Amniotic epithelial cell (primary cell): ENCODE measurements around the gene ACOX1.
A peak's percentile ranks its signal among the peaks of the same experiment; 100 is the strongest.

Experiments used
- DNase-seq: peaks from one replicate; pipeline ENCODE4 v3.0.0-alpha.2; 2010; ENCODE audit warnings: low read depth

ACOX1 gene

DNA sequence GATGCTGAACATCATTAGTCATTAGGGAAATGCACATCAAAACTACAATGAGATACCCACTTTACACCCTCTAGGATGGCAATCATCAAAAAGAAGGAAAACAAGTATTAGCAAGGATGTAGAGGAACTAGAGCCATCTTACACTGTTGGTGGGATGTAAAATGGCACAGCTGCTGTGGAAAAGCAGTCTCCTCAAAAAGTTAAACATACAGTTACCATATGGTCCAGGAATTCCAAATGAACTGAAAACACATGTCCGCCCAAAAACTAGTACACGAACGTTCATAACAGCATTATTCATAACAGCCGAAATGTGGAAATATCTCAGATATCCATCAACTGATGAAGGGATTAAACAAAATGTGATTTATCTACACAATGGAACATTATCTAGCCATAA, 45.2 kb downstream of the ACOX1 start:
- peak; percentile 27 for DNase-seq

DNA sequence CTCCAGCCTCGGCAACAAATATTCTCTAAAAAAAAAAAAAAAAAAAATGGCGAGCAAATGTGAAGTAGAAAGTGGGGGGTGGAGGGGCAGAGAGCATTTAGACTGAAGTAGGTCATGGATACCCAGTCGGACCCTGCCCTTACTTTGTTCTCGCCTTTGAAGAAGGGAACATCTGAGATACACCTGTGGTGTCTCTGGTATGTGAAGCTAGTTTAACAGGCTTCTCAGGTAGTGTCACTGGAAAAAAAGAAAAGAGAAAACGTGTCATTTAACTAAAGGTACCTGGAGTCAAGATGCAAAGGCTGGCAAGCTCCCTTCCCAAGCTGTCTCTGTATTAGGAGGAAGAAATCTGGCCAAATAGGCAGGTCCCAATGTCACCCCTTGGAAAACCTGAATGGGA, 46.1 kb downstream of the ACOX1 start:
- DNase-seq = no peak

DNA sequence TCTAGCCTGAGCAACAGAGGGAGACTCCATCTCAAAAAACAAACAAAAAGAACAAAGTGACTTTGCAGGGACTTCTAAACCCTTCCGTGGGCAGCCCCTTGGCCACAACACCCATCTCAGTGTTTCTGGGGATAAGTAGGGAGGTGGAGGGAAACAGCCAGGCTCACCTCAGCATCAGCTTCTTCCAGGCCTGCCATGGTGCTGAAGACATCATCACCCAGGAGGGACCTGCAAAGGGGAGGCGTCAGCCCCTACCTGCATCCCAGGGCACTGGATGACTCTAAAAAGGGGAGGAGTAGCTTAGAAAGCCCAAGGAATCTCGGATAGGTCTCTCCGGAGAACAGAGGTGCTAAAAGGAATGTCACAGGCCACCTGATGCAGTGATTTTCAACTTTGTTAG, 47.9 kb downstream of the ACOX1 start:
- no peak for DNase-seq

DNA sequence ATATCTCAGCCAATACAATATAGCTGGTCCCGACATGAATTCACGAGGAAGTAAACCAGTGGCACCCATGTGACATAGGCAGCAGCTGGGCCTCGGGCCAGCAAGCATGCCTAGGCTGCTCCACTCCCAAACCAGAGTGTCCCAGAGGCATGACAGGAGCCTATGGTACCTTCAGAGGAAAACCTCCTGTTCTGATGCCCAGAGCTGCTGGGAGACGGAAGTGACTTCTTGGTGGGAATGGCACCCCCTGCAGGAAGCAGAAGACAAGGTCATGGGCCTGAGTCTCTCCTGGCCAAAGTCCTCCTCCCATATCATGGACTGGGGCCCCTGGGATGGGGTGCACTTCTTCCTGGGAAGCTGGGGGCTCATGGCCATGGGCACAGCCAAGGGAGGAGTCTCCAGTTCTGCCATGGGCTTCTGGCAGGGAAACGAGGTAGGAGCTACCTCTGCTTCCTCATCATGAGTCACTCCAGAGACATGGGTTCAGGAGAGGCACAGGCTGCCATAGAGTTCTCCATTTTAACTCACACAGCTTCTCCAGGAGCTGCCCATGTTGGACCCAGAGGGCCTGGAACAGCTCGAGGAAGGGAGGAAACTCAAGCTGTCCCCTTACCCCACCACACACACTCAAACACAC, 51.6 kb downstream of the ACOX1 start:
- peak; percentile 23 for DNase-seq

DNA sequence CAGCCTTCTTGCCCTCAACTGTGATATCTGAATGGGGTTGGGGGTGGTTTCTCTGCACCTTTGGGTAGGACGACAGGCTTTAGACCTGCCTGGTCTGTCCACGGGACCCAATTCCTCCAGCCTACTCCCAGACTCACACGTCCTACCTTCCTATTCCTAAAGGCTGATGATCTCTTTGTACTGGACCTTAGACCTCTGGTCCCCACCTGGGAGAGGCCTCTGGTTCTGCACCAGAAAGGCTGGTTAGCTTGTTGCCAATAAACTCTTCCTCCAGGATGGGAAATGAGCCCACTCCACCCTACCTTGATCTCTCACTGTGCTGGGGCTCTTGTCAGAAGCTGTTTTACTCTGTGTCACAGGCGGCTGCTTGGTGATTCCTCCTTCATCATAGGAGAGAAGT, 52.5 kb downstream of the ACOX1 start:
- DNase-seq = no peak

DNA sequence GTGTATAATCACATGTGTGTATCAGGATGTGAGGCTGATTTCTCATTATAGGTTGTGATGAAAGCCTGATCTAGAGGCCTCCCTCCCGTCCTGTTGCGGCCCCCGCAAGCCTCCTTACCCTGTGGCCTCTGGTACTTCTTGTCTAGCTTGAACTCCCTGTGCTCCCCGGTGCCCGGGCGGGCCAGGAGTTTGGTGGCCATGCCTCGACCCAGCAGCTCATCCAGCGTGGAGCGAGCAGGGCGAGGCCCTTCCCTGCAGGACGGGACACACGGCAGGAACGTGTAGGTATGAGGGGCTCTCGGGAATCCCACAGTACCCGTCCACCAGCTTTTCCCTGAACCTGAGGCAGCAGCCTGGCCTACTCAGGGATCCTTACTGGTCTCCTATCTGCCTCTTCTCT, 53.1 kb downstream of the ACOX1 start:
- no peak for DNase-seq

DNA sequence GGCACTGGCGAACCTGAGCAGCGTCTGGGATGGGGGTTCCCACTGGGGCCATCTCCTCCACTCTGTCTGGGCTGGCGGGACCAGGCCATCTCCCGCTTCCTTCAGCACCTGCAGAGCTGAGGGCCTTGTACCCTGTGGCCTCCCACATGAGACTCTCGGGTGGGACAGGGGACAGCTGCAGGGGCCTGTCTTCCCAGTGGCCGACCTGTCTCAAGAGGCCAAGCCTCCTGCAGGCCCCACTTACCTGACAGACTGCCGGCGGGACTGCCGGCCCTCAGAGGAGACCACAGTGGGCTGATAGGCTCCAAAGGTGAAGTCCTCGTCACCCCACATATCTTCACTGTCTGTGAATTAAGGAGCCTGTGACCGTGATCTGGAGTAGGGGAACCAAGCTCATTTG, 53.9 kb downstream of the ACOX1 start:
- DNase-seq = no peak

DNA sequence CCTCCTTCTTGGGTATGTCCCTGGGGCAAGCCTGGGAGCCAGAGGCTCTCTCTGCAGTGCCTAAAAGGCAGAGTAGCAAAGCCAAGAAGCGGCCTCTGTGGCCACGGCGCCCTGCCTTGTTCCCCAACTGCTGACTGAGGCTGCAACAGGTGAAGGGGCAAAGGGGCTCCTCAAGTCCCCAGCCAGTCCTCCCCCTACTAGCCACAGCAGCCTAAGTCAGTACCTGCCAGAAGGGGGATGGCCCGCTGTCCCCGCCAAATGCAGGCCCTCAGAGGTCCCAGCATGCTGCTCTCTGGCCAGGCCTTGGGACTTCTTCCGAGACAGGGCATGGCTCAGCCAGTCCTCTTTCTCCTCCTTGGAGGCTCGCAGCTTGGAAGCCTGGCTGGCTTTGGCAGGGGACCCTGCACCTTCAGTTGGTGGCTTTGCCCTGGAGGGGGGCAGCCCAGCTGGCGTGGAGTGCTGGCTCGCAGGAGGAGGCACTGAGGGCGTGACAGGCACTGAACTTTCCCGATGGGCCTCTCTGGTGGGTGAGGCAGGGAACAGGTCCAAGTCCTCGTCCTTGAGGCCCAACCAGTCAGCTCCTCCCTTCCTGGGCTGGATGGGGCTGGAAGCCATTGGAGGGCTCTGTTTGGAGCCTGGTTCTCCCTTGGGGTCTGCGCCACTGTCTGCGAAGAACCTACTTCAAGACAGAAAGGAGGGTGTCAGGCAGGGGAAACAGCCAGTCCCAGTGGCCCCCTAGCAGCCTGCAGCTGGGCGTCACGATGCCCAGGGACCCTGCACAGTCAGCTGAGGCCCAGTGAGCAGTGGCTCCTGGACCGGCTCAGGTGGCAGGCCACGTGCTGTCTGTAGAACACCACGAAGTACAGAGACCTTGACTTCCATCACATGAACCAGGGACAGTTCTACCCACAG, 55.7 kb downstream of the ACOX1 start:
- no peak for DNase-seq

DNA sequence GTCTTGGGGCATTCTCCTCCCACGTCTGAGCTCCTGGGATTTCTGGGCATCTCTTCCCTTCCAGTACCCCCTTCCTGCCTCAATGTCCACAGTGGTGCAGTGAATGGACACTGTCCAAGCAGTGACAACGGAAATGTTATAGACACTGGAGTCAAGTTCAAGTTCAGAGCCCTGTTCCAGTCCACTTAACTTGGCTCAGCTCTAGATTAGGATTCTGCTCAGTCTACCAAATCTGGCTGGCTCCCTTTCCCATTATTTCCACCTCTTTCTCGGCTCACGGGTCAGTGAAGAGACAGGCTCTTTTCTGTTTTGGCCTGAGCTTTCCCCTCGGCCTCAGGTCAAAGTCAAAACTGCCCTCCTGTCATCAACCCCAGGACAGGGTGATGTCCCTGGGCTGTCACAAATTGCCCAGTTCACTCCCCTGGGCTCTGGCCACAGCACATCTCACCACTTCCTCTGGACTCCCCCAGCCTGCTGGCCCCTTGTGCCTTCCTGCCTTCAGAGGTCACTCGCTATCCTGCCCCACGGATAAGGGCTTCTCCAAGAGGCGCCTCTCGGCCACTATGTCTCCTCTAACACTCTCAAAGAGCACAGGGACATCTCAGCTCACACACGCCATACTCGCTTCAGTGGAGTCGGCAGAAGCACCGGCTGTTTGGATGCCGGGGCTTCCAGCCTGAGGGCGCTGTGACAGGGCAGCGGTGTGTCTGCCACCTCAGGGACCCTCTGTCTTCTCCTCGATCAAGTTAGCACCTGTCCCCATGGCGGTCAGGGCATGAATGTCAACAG, 56.6 kb downstream of the ACOX1 start:
- no peak for DNase-seq

DNA sequence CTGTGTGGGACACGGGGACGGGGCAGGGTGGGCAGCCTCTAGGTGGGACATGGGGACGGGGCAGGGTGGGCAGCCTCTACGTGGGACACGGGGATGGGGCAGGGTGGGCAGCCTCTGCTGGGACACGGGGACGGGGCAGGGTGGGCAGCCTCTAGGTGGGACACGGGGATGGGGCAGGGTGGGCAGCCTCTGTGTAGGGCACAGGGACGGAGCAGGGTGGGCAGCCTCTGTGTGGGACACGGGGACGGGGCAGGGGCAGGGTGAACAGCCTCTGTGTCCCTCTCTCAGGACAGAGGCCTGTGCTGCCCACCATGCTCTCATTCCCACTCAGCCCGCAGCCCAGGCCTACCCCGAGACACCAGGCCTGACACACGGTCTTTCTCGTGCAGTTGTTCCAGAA, 57.4 kb downstream of the ACOX1 start:
- DNase-seq = no peak

DNA sequence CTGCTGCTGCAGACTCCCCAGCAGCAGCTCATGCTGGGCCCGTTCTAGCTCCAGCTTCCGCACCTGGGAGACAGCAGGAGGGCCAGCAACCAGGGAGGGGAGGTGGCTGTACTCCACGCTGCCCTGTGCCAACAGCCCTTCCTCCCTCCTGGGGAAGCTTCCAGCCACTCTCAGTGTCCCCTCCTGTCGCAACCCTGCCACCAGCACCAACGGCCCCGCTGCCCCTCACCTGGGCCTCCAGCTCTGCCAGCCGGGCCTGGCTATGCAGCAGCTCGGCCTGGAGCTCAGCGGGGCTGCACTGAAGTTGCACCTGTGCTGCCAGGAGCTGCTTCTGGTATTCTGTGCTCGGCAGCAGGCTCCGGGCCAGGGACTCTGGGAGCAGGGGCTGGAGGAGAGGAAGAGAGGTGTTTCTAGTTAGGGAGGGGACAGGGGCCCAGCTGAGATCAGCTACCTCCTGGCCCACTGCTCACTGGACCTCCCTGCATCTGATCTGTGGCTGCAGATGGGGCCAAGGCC, 58.9 kb downstream of the ACOX1 start:
- DNase-seq = no peak

DNA sequence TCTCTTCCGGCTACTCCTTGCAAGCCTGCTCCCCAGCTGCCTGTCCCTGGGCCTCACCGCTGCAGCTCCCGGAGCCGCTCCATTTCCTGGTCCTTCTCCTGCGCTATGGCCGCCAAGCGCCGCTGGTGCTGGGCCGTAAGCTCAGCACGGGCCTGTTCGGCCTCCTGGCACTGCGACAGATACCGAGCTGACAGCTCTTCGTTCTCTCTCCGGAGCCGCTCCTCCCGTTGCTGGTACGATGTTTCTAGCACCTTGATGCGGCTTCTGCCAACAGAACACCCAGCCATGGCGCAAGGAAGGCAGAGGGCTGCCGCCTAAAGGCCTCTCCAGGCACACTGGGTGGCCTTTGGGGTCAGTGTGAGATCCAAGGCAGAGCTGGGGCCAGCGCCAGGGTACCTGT, 59.4 kb downstream of the ACOX1 start:
- no peak for DNase-seq

DNA sequence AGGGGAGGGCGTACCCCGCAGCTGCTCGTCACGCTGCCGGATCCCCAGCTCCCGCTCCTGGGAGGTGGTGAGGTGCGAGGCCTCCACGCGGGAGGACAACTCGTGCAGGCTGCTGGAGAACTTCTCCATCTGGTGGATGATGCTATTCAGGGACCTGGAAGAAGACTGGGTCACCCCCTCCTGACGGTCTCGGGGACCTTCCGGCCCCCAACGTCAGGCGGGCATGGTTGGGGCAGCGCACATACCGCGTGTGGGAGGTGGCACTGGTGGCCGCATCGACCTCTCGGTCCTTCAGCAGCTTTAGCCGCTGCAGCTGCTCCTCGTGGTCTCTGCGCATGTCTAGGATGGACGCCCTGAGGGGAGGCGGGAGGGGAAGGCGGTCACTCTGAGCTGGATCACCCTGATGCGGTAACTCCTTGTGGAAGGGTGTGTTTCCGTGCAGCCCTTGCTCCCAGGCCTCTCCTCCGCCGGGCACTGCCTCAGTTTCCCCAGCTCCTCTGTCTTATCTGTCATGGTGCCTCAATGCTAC, 61.0 kb downstream of the ACOX1 start:
- no peak for DNase-seq

DNA sequence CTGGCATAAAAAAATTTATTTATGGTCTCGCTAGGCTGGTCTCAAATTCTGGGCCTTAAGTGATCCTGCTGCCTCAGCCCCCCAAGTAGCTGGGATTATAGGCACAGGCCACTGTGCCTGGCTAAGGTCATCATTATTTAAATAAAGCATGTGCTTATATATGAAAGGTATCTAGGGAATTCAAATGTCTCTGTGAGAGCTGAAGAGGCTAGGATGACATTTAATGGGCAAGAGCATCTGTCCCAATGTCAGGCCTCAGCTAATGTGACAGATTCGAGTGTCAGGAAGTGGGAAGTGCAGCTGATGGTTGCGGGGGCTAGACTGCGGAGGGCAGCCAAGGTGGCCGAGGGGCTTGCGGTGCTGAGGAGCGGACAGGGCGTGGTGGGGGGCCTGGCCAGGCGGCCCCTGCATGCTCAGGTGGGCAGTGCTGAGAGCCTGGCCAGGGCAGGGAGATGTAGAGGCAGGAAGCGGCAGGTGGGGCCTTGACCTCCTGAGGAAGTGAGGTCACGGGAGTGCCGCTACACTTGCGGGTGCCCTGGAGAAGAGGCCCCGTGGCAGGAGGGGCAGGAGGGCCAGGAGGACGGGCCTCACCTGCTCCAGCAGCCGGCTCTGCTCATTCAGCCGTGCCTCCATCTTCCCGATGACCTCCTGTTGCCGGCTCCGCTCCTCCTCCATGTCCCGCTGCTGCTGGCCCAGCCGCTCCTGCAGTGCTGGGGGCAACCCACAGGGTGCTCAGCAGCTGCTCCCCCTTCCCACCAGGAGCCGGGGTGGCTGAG, 61.6 kb downstream of the ACOX1 start:
- DNase-seq = no peak

DNA sequence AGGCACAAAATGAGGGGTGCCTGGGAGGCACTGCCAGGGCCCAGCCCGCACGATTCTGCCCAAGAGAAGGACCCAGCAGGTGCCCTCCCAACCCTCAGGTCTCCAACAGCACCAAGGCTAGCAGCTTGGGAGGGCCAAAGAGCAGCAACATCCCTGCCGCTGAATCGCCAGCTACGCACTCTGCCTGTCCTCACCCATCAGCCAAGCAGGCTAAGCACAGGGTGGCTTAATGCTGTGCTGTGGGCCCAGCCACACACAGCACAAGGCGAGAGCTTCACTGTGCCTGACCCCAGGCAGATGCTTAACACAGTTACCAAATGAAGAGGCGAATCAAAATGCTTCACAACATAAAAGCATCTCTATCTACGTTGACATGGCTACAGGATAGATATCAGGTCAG, 63.7 kb downstream of the ACOX1 start:
- no peak for DNase-seq

DNA sequence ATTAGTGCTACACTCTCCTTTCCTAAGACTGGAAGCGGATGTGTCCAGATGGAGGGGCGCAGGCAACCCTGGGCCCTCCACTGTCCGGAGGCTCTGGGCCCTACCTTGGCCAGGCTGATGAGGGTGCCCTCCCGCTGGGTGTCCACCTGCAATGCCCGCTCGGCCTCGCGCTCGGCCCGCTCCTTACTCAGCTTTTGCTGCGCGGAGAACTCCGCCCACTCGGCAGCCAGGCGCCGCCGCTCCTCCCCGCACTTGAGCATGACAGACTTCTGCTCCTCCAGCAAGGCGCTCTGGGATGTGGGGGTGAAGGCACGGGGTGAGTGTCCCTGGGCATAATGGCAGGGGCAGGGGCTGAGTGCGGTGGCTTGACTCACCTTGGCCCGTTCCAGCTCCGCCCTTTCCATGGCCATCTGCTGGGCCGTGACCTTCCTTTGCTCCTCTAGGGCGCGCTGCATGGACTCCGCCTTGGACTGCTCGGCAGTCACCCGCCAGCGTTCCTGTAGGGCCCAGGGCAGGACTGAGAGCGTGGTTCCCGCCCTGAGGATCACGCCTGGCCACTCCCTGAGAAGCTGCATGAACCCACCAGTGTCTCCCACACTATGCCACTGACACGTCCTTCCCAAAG, 64.2 kb downstream of the ACOX1 start:
- no peak for DNase-seq

DNA sequence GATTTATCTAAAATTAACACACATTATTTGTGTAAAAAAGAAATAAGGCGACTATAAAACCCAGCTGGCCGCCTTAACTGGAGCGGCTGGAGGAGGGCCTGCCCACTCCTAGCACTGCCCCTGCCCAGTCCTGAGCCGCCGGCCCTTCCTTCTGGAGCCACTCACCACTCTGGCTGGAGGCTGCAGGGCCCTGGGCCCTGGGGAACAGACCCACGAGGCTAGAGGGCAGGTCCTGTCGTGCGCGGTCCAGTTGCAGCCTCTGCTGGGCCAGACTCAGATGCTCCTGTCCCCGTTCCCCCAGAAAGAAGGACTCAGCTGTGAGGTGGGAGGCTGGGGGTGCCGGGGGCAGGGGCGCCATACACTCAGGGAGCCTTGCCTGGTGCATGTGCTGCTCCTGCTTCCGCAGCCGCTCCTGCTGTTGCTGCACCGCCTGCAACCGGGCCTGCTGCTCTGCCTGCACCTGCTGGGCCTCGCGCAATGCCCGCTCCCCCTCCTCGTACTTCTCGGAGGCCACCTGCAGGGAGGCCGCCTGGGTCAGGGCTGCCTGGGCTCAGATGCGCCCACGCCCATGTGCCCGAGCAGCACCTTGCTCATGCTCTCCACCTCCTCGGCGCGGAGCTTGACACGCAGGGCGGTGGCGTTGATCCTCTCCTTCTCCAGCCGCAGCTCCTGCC, 65.3 kb downstream of the ACOX1 start:
- no peak for DNase-seq

DNA sequence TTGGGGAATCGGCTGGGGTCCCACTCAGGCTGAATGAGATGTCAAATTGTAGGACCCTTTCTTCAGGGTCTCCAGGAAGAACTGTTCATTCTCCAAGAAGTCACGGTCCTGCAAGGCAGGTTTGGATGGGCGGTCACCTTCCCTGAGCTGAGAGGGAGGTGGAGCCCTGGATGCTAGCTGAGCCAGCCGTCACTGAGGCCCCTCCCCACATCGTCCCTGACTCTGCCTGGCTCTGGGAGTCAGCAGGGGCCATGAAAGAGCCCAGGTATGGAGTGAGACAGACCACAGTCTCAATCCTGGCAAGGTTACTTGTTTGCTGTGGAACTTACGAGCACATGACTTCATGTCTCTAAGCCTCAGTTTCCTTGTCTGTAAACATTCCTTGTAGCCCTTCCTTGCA, 68.3 kb downstream of the ACOX1 start:
- peak; percentile 37 for DNase-seq

DNA sequence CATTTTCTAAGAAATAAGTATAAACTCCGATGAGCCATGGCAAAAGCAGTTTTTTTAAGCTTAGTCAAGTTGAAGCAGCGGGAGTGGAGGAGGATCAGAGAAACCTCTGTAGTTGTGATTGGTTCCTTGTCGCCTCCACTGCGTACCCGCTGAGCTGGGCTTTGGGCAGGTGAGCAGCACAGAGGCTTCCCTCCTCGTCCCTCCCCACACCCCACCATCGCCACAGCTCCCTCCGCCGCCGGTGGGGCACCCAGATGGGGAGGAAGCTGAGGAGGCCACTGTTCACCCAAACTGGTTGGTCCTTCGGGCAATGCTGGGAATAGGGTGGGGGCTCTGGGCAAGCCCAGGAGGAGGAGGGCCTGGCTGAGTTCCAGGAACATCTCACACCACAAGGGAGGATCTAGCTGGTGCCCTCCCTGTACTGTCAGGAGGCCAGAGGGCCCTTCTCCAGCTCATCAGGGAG, 69.1 kb downstream of the ACOX1 start:
- DNase-seq = peak; percentile 69

DNA sequence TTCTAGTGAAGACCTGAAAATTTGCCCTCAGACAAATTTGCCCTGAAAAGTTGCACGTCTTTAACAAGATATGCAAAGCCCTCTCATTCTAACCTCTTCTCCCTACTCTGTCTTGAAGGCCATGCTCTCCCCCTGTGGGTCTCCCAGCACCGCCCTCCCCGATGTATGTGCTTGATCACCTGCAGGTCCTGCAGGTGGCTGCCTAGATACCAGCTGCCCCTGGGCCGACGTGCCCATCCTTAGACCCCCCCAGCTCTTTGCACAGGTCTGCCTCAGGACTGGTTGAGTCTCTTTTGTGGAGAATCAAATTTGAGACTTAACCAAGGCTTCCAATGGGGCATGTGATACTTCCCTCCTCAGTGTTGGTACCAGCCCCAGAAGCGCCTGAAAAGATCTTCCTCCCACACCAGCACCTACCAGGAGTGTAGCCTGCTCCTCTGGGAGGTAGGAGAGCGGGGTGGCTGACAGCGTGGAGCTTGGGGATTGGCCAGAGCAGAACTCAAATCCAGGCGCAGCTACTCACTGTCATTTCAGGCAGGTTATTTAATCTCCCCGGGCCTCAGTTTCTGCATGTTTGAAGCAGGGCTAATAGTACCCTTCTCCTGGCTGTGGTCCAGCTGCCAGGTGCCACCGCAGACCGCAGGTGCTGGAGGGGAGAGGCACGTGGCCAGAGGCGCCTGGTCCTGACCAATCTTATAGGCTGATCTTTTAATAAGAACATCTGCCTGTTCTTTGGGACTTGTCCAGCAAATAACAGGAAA, 69.7 kb downstream of the ACOX1 start:
- DNase-seq = no peak
